A549 (cell line): ENCODE measurements around the gene PEX3. TPM values are rescaled to one million over a fixed set of nuclear protein-coding genes. Genes with fewer than 3 reads are reported as not detected.
"Not testable (repeated sequence)": the region's sequence is repeated elsewhere in the genome, so short reads cannot be mapped to it uniquely, and the experiment has no call there.

Experiments
- ATAC-seq, 2 experiments: fragments of 200-7000 bp in 1 of 2; fragments of >200 bp in 1 of 2; cut with Nextera tagmentation in 1 of 2; cut with Tn5 transposase in 1 of 2; 3 replicates each; pipeline versions ENCODE4 v1.8.0 to v1.9.1; 2018 to 2020; ENCODE audit warnings: mild to moderate bottlenecking in 1 of 2, moderate library complexity in 1 of 2
- CTCF ChIA-PET: fragments of 300-600 bp; sonication (Branson Sonifier 250); formaldehyde crosslinking; extraction: SDS; loops from one replicate; lab custom pipeline; 2021; ENCODE audit warnings: antibody characterized with exemption, inconsistent platforms; lab: Yijun Ruan, JAX
- POLR2A ChIA-PET: fragments of 350-600 bp; formaldehyde crosslinking; extraction: SDS; loops from one replicate; lab custom pipeline; 2021; ENCODE audit warnings: antibody characterized with exemption, inconsistent platforms; lab: Yijun Ruan, JAX
- DNase-seq, 2 experiments: peaks; one replicate each; pipeline versions ENCODE4 v3.0.0 to v3.0.0-alpha.2; 2011 to 2016; ENCODE audit warnings: low read depth in 1 of 2, low spot score in 1 of 2
- FAIRE-seq: peaks from 2 replicates; lab custom pipeline; 2011; peaks lifted over from hg19 to GRCh38; lab: Jason Lieb, UNC
- H3K27ac ChIP-seq, 2 experiments: fragments of >200 bp; sonication (Bioruptor Twin); formaldehyde crosslinking; 3 replicates each; pipeline ENCODE4 v1.5.1; 2016 to 2017
- H3K4me1 ChIP-seq: fragments of >200 bp; sonication (Bioruptor Twin); formaldehyde crosslinking; 3 replicates; pipeline ENCODE4 v1.6.1; 2016
- H3K4me2 ChIP-seq: fragments of >200 bp; sonication (Bioruptor Twin); formaldehyde crosslinking; 3 replicates; pipeline ENCODE4 v1.6.1; 2016
- H3K4me3 ChIP-seq: fragments of >200 bp; sonication (Bioruptor Twin); formaldehyde crosslinking; 3 replicates; pipeline ENCODE4 v1.5.1; 2016
- H3K9me3 ChIP-seq: fragments of >200 bp; sonication (Bioruptor Twin); formaldehyde crosslinking; 3 replicates; pipeline ENCODE4 v1.6.1; 2016
- CBX8 ChIP-seq: fragments of 200-600 bp; sonication (generic); IDR thresholded peaks from 2 replicates; pipeline ENCODE4 v1.6.1; 2016
- CHD2 ChIP-seq: fragments of 150-350 bp; IDR thresholded peaks from 2 replicates; pipeline ENCODE4 v1.6.1; 2014; ENCODE audit warnings: low read length; ENCODE audit not compliant: partially characterized antibody
- EHMT2 ChIP-seq: fragments of 200-600 bp; sonication (generic); IDR thresholded peaks from 2 replicates; pipeline ENCODE4 v1.6.1; 2016; ENCODE audit warnings: antibody characterized with exemption, low read depth, mild to moderate bottlenecking, moderate library complexity
- EP300 ChIP-seq, 2 experiments: fragments of >200 bp; sonication (Bioruptor Twin); formaldehyde crosslinking; IDR thresholded peaks; 2 replicates in 1 of 2; 3 replicates in 1 of 2; pipeline ENCODE4 v1.6.1; 2016 to 2017
- FOXS1 ChIP-seq: fragments of 250-450 bp; sonication (Bioruptor Pico); IDR thresholded peaks from 2 replicates; pipeline ENCODE4 v1.5.0; 2020; ENCODE audit warnings: mild to moderate bottlenecking, moderate library complexity
- HDAC2 ChIP-seq: fragments of 200-600 bp; sonication (generic); IDR thresholded peaks from 2 replicates; pipeline ENCODE4 v1.6.1; 2016
- HEYL ChIP-seq: fragments of 250-450 bp; sonication (Bioruptor Pico); IDR thresholded peaks from 2 replicates; pipeline ENCODE4 v1.8.0; 2021; ENCODE audit warnings: mild to moderate bottlenecking, moderate library complexity
- HOXB5 ChIP-seq: fragments of 250-450 bp; sonication (Bioruptor Pico); IDR thresholded peaks from 2 replicates; pipeline ENCODE4 v1.5.0; 2020; ENCODE audit warnings: mild to moderate bottlenecking, moderate library complexity
- KDM5A ChIP-seq: fragments of 200-600 bp; sonication (generic); IDR thresholded peaks from 2 replicates; pipeline ENCODE4 v1.6.1; 2016; ENCODE audit warnings: antibody characterized with exemption, mild to moderate bottlenecking
- MAFK ChIP-seq: fragments of 450-650 bp; IDR thresholded peaks from 2 replicates; pipeline ENCODE4 v1.6.1; 2014; ENCODE audit not compliant: partially characterized antibody
- NR3C1 ChIP-seq: fragments of >200 bp; sonication (Bioruptor Twin); formaldehyde crosslinking; IDR thresholded peaks from 3 replicates; pipeline ENCODE4 v1.6.1; 2017
- POLR2A ChIP-seq: IDR thresholded peaks from 2 replicates; pipeline ENCODE4 v1.6.1; 2012; ENCODE audit warnings: mild to moderate bottlenecking, low read length
- RAD21 ChIP-seq, 2 experiments: fragments of >200 bp in 1 of 2; sonication (Bioruptor Twin) in 1 of 2; formaldehyde crosslinking in 1 of 2; IDR thresholded peaks in 1 of 2; conservative IDR thresholded peaks in 1 of 2; 2 replicates in 1 of 2; 3 replicates in 1 of 2; pipeline ENCODE4 v1.6.1; 2012 to 2018; ENCODE audit warnings: inconsistent platforms in 1 of 2
- SMC3 ChIP-seq: fragments of >200 bp; sonication (Bioruptor Twin); formaldehyde crosslinking; IDR thresholded peaks from 3 replicates; pipeline ENCODE4 v1.6.1; 2018; ENCODE audit warnings: inconsistent platforms
- TFCP2L1 ChIP-seq: fragments of 250-450 bp; sonication (Bioruptor Pico); IDR thresholded peaks from 2 replicates; pipeline ENCODE4 v1.5.0; 2021; ENCODE audit warnings: mild to moderate bottlenecking
- TP53 ChIP-seq: fragments of 250-450 bp; sonication (Bioruptor Pico); IDR thresholded peaks from 2 replicates; pipeline ENCODE4 v1.5.0; 2021; ENCODE audit warnings: mild to moderate bottlenecking, moderate library complexity
- ZFP36 ChIP-seq: fragments of 450-650 bp; IDR thresholded peaks from 2 replicates; pipeline ENCODE4 v1.6.1; 2014; ENCODE audit warnings: borderline replicate concordance; ENCODE audit not compliant: partially characterized antibody
- ZNF302 ChIP-seq: fragments of 250-450 bp; sonication (Bioruptor Pico); IDR thresholded peaks from 2 replicates; pipeline ENCODE4 v1.9.0; 2021; ENCODE audit warnings: inconsistent platforms, mild to moderate bottlenecking, moderate library complexity
- WGBS: methylation state at CpG from one replicate; pipeline ENCODE4 v1.1.6; 2017; ENCODE audit errors: missing lambda C conversion rate; 5-methylcytosine and 5-hydroxymethylcytosine counted together
- polyA plus RNA-seq, 4 experiments: library from polyadenylated mRNA; depleted of rRNA in 3 of 4; stranded (reverse); fragments of >200 nt; fragmentation: RNase III in 1 of 4; extraction: RNeasy Plus Mini Kit Qiagen cat#74134 plus additional on column Dnase treatment in 1 of 4; gene quantifications; 2 replicates in 3 of 4; 3 replicates in 1 of 4; pipeline ENCODE4 v1.2.3, GENCODE V29; 2011 to 2017
- TF ChIP-seq, protein P1 (sequence below): fragments of >200 bp; sonication (Bioruptor Twin); formaldehyde crosslinking; IDR thresholded peaks from 3 replicates; pipeline ENCODE4 v1.6.1; 2016
- TF ChIP-seq, protein P2 (sequence below): fragments of 250-450 bp; sonication (Bioruptor Pico); IDR thresholded peaks from 2 replicates; pipeline ENCODE4 v1.5.0; 2020; ENCODE audit warnings: low read depth, mild to moderate bottlenecking, moderate library complexity
- TF ChIP-seq, protein P3 (sequence below): fragments of >200 bp; sonication (Bioruptor Twin); formaldehyde crosslinking; IDR thresholded peaks from 2 replicates; pipeline ENCODE4 v1.6.1; 2016

The PEX3 gene
- polyA plus RNA-seq, 2 of the 4 experiments (the other 2 are of a cell fraction), result 15.1 to 25.9 TPM

DNA sequence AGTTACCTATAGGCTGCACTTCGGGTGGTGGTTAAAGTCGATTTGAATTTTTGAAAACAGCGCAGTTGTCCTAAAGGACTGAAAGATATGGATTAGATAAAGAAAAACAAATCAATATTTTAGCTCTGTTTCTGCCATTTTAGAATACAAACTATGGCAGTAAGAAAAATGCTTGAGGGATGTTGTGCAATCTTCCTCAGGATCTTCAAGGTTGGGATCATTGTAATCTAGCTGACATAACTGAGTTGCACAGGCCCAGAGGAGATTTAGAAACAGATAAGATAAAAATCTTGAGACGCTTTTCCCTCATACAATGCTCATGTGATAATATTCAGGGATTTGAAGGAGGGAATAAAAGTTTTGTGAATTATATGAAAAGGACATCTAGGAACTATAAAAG lies 926 bp downstream of the PEX3 start:
- H3K4me2 ChIP-seq, result peak overlapping the region; percentile 92
- DNase-seq (no peak), FAIRE-seq (no peak), ATAC-seq (no peak)
- H3K27ac ChIP-seq, result peak overlapping the region in 1 of 2 experiments; percentile 97; a peak in 3 of 6 replicates
- H3K9me3 ChIP-seq, result no peaks in the 10 kb centered on the region
- peak overlapping the region; percentile 87 for H3K4me3 ChIP-seq
- ChIA-PET CTCF (no interaction called here), POLR2A (no interaction called here)
- no peak for TF ChIP-seq FOXS1 (CRISPR knock-in tag)
- TF ChIP-seq, protein P1, sequence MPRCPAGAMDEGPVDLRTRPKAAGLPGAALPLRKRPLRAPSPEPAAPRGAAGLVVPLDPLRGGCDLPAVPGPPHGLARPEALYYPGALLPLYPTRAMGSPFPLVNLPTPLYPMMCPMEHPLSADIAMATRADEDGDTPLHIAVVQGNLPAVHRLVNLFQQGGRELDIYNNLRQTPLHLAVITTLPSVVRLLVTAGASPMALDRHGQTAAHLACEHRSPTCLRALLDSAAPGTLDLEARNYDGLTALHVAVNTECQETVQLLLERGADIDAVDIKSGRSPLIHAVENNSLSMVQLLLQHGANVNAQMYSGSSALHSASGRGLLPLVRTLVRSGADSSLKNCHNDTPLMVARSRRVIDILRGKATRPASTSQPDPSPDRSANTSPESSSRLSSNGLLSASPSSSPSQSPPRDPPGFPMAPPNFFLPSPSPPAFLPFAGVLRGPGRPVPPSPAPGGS, result no peak
- WGBS, result 73% methylated on average over 4 of the region's 4 CpGs
- 0 out of 3 replicates have a peak, but pooled peaks cover 10% of the 10 kb centered on the region for H3K4me1 ChIP-seq

DNA sequence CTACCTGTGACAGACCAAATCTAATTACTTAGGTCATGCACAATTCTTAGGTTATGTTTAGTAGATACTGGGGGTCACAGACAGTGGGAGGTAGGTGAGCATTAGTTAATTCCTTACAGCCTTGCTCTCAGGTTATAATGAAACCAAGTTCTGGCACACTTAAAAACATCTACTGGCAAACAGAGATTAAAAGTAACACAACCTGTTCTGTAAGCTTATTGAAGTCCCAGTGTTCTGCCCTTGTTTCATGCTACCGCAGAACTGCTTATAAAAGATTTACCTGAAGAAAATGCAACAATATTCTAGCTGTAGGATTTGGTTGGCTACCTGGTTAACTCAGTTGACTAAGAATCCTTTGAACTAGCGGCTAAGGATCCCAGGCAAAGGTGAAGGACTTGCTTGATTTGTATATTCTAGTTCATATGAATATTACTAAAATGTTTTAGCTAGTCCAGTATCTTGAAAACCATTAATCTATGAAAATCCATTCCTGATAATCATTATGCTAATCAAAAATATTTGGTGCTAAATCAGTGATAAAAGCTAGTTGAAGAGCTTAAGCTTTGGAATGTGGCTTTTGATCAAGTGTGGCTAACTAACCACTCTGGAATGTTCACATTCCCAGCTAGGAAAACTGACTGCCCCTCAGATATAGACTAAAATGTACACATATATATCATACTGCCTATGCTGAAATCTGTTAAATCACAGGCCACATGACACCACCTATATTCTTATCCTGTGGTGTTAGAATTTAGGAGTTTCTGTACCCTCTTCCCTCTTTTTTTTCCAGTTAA lies 7.2 kb downstream of the PEX3 start:
- ATAC-seq, result no peak
- POLR2A ChIA-PET, result no interaction called here
- H3K27ac ChIP-seq, result no peak overlapping the region
- H3K4me3 ChIP-seq, result no peak overlapping the region
- H3K4me1 ChIP-seq, result peaks cover 3% of the 10 kb centered on the region; the same call in 1 of the 3 replicates
- H3K9me3 ChIP-seq, result no peaks in the 10 kb centered on the region
- no peak overlapping the region for H3K4me2 ChIP-seq
- 76% methylated on average over 2 of the region's 2 CpGs for WGBS
- no peak for FAIRE-seq
- CTCF ChIA-PET, result no interaction called here
- no peak for DNase-seq
- TF ChIP-seq KDM5A (no peak), MAFK (no peak)
- TF ChIP-seq, protein P2, sequence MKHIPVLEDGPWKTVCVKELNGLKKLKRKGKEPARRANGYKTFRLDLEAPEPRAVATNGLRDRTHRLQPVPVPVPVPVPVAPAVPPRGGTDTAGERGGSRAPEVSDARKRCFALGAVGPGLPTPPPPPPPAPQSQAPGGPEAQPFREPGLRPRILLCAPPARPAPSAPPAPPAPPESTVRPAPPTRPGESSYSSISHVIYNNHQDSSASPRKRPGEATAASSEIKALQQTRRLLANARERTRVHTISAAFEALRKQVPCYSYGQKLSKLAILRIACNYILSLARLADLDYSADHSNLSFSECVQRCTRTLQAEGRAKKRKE (CRISPR knock-in tag), result no peak

DNA sequence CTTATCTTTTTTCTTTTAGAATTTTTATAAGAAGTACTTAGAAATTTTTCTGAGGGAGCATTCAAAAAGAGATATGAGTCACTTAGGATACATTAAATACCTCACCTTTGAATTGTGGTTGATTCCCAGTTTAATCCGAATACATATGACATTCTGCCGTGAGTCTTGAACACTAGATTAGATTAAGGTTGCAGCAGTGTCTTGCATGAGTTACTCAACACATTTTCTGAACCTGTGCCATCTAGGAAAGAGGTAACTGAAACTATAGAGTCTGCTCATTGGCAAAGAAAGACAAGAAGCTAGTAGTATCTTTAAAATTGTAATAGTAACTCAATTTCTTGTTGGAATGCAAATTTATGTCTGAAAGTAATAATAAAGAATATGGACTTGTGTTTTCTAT lies 14.9 kb downstream of the PEX3 start:
- no peak for TF ChIP-seq CHD2
- TF ChIP-seq HEYL, result no peak
- no peak for TF ChIP-seq HOXB5 (CRISPR knock-in tag)
- TF ChIP-seq TP53 (CRISPR knock-in tag), result no peak
- no peak for TF ChIP-seq SMC3
- TF ChIP-seq HDAC2, result no peak
- ChIA-PET POLR2A (no interaction called here), CTCF (no interaction called here)
- Histone ChIP-seq H3K9me3 (no peaks in the 10 kb centered on the region), H3K4me1 (no peaks in the 10 kb centered on the region), H3K4me2 (no peak overlapping the region), H3K4me3 (no peak overlapping the region), H3K27ac (no peak overlapping the region)
- WGBS, result 93% methylated on average over 2 of the region's 2 CpGs
- FAIRE-seq (no peak), DNase-seq (no peak), ATAC-seq (no peak)

DNA sequence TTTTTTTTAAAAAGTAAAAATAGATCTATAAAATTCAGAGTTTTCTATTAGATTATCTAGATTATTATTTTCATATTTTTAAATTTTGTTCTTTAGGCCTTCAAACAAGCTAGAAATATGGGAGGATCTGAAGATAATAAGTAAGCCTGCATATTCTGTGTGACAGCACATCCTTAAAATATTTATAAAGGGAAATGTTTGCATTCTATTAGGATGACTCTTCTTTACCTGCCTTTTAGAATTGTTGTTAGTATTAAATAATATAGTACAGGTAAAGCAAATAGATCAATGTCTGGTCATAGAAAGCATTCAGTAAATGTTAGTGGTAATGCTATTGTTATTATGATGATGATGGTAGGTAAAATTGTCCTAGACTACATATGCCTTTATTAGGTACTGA lies 17.4 kb downstream of the PEX3 start:
- DNase-seq (no peak), FAIRE-seq (no peak)
- no peak overlapping the region for H3K4me3 ChIP-seq
- no peak overlapping the region for H3K27ac ChIP-seq
- CTCF ChIA-PET, result no interaction called here
- H3K9me3 ChIP-seq, result no peaks in the 10 kb centered on the region
- H3K4me1 ChIP-seq, result no peaks in the 10 kb centered on the region
- TF ChIP-seq ZFP36 (no peak), TFCP2L1 (CRISPR knock-in tag) (no peak), RAD21 (conservative IDR thresholded peaks at IDR 0.05 in 1 of 2, IDR thresholded peaks at IDR 0.05 in 1 of 2) (no peak), POLR2A (no peak), MAFK (no peak), NR3C1 (no peak), ZNF302 (no peak), EHMT2 (no peak), HEYL (no peak), CBX8 (no peak), KDM5A (no peak), CHD2 (no peak), EP300 (IDR thresholded peaks at IDR 0.05) (no peak), SMC3 (no peak)
- TF ChIP-seq, protein P3, sequence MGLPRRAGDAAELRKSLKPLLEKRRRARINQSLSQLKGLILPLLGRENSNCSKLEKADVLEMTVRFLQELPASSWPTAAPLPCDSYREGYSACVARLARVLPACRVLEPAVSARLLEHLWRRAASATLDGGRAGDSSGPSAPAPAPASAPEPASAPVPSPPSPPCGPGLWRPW, result no peak
- TF ChIP-seq, all 56 proteins: peak for 0
- no peak overlapping the region for H3K4me2 ChIP-seq
- no peak for ATAC-seq
- POLR2A ChIA-PET, result no interaction called here

GRCh38 chr6:143468823-143469222 lies 18.2 kb downstream of the PEX3 start:
- CTCF ChIA-PET, H3K27ac ChIP-seq, POLR2A ChIA-PET, H3K4me2 ChIP-seq, ATAC-seq, H3K9me3 ChIP-seq, H3K4me3 ChIP-seq, DNase-seq, H3K4me1 ChIP-seq: not testable (repeated sequence)
- peak; percentile 72 for FAIRE-seq
- whole genome bisulfite sequencing, result 18% methylated on average over 1 of the region's 2 CpGs
